ENCODE measurements around the gene MGST1. TPM values are rescaled to one million over a fixed set of nuclear protein-coding genes. Genes with fewer than 3 reads are reported as not detected.
"Not testable (repeated sequence)": the region's sequence is repeated elsewhere in the genome, so short reads cannot be mapped to it uniquely, and the experiment has no call there.

The MGST1 gene
- total RNA-seq, 1 donor from 2014 or later, result 17.9 TPM

- no peak overlapping the region for H3K4me3 Mint-ChIP-seq (ENCODE audit: unreplicated experiment)
- no peak for TF ChIP-seq CTCF (IDR thresholded peaks at IDR 0.05)
- no peaks in the 10 kb centered on the region for H3K4me1 Mint-ChIP-seq (ENCODE audit: low read depth)
- H3K27me3 Mint-ChIP-seq (ENCODE audit: low read depth), result no peaks in the 10 kb centered on the region
- no peak overlapping the region for H3K27ac Mint-ChIP-seq (ENCODE audit: unreplicated experiment)
- peaks cover 2% of the 10 kb centered on the region for H3K36me3 Mint-ChIP-seq (ENCODE audit: low read depth)
- peaks cover 27% of the 10 kb centered on the region for H3K9me3 Mint-ChIP-seq (ENCODE audit: low read depth)
- DNase-seq (ENCODE audit: low spot score), result no peak
Observed at GRCh38 chr12:16399101-16399500, 51.7 kb downstream of the MGST1 start.

- H3K4me1 Mint-ChIP-seq (ENCODE audit: low read depth); DNase-seq (ENCODE audit: low spot score); H3K27ac Mint-ChIP-seq (ENCODE audit: unreplicated experiment); H3K27me3 Mint-ChIP-seq (ENCODE audit: low read depth); H3K4me3 Mint-ChIP-seq (ENCODE audit: unreplicated experiment); H3K36me3 Mint-ChIP-seq (ENCODE audit: low read depth): not testable (repeated sequence)
- peaks cover 19% of the 10 kb centered on the region for H3K9me3 Mint-ChIP-seq (ENCODE audit: low read depth)
Observed at GRCh38 chr12:16401835-16402234, 54.4 kb downstream of the MGST1 start.

GRCh38 chr12:16407346-16407745 lies 59.9 kb downstream of the MGST1 start:
- no peaks in the 10 kb centered on the region for H3K4me1 Mint-ChIP-seq (ENCODE audit: low read depth)

More at GRCh38 chr12:16407346-16407745, 59.9 kb downstream of the MGST1 start:
- Mint-ChIP-seq H3K27me3 (ENCODE audit: low read depth) (no peaks in the 10 kb centered on the region), H3K36me3 (ENCODE audit: low read depth) (peaks cover 4% of the 10 kb centered on the region), H3K9me3 (ENCODE audit: low read depth) (peaks cover 18% of the 10 kb centered on the region), H3K27ac (ENCODE audit: unreplicated experiment) (no peak overlapping the region), H3K4me3 (ENCODE audit: unreplicated experiment) (no peak overlapping the region)
- no peak for TF ChIP-seq CTCF (IDR thresholded peaks at IDR 0.05)
- DNase-seq (ENCODE audit: low spot score), result no peak

Other genes with a start within 250 kb of the MGST1 start
- gene SLC15A5, start 70.0 kb upstream of the MGST1 start, total RNA-seq, result not detected in 3 replicates

Measured in chondrocyte (in vitro differentiated cells).